HCT116 (cell line): ENCODE data around the gene TMEM119. TPM values are rescaled to one million over a fixed set of nuclear protein-coding genes. Genes with fewer than 3 reads are reported as not detected.

Source experiments
- ATAC-seq: fragments of 200-7000 bp; cut with Tn5 transposase; 2 replicates; pipeline ENCODE4 v1.9.1; 2020; ENCODE audit warnings: mild to moderate bottlenecking, moderate library complexity
- BruUV-seq: library from RNA; stranded (reverse); fragments of 400-500 nt; replicated peaks from 2 replicates; lab custom pipeline; 2021; lab: Mats Ljungman, UMichigan
- CTCF ChIA-PET: fragments of 300-600 bp; sonication (Branson Sonifier 250); formaldehyde crosslinking; loops from one replicate; lab custom pipeline; 2021; ENCODE audit warnings: antibody characterized with exemption; lab: Charles Lee
- POLR2A ChIA-PET: fragments of 300-600, 350-600 bp; sonication (Branson Sonifier 250); formaldehyde crosslinking; loops from one replicate; lab custom pipeline; 2021; ENCODE audit warnings: antibody characterized with exemption; lab: Charles Lee
- RAD21 ChIA-PET, 2 experiments: fragments of 300-600 bp; sonication (Branson Sonifier 250); formaldehyde crosslinking; loops; one replicate each; lab custom pipeline; 2023; ENCODE audit warnings: low total read pairs in 2 of 2; ENCODE audit not compliant: uncharacterized antibody in 2 of 2, unreplicated experiment in 2 of 2, low non-redundant PET in 1 of 2; lab: Charles Lee
- DNase-seq: peaks from one replicate; pipeline ENCODE4 v3.0.0-alpha.2; 2010; ENCODE audit warnings: low read depth, low spot score
- H2AFZ ChIP-seq: fragments of 200-600 bp; shearing (Covaris generic), sonication (generic); 2 replicates; pipeline ENCODE4 v1.6.1; 2017; ENCODE audit warnings: low read depth, mixed run types, mixed read lengths, antibody characterized with exemption, low read length; ENCODE audit not compliant: poor library complexity, severe bottlenecking
- H3K27ac ChIP-seq: 2 replicates; pipeline ENCODE4 v1.5.1; 2012; ENCODE audit warnings: low read depth, low read length
- H3K27me3 ChIP-seq: fragments of 200-600 bp; sonication (generic); 2 replicates; pipeline ENCODE4 v1.6.1; 2016; ENCODE audit warnings: mixed run types, low read length, mixed read lengths; ENCODE audit not compliant: insufficient read depth
- H3K36me3 ChIP-seq, 2 experiments: fragments of 200-500 bp in 1 of 2; fragments of 200-600 bp in 1 of 2; sonication (Bioruptor generic) in 1 of 2; sonication (generic) in 1 of 2; 2 replicates each; pipeline versions ENCODE4 v1.5.1 to v1.6.1; 2014 to 2016; ENCODE audit warnings: low read length in 2 of 2, inconsistent platforms in 1 of 2, mixed read lengths in 1 of 2, mixed run types in 1 of 2; ENCODE audit not compliant: insufficient read depth in 2 of 2, control insufficient read depth in 1 of 2
- H3K4me1 ChIP-seq, 2 experiments: fragments of 200-600 bp in 1 of 2; sonication (generic) in 1 of 2; 2 replicates each; pipeline versions ENCODE4 v1.5.1 to v1.6.1; 2012 to 2017; ENCODE audit warnings: low read length in 2 of 2, inconsistent platforms in 1 of 2, mild to moderate bottlenecking in 1 of 2, mixed read lengths in 1 of 2, mixed run types in 1 of 2, moderate library complexity in 1 of 2; ENCODE audit not compliant: insufficient read depth in 2 of 2, control insufficient read depth in 1 of 2
- H3K4me2 ChIP-seq: fragments of 200-600 bp; sonication (generic); 2 replicates; pipeline ENCODE4 v1.6.1; 2017; ENCODE audit warnings: mixed run types, low read length, mixed read lengths
- H3K4me3 ChIP-seq, 2 experiments: fragments of 200-600 bp in 1 of 2; sonication (generic) in 1 of 2; replicated peaks in 1 of 2; 2 replicates each; pipeline ENCODE4 v1.5.1; 2011 to 2016; ENCODE audit warnings: low read length in 2 of 2, control low read depth in 1 of 2, low read depth in 1 of 2, mild to moderate bottlenecking in 1 of 2, mixed read lengths in 1 of 2, mixed run types in 1 of 2
- H3K79me2 ChIP-seq: fragments of 200-600 bp; sonication (generic); 2 replicates; pipeline ENCODE4 v1.6.1; 2017; ENCODE audit warnings: mild to moderate bottlenecking, mixed run types, low read length, moderate library complexity, mixed read lengths; ENCODE audit not compliant: insufficient read depth
- H3K9ac ChIP-seq: fragments of 200-600 bp; sonication (generic); 2 replicates; pipeline ENCODE4 v1.6.1; 2016; ENCODE audit warnings: low read length, mixed read lengths
- H3K9me2 ChIP-seq: fragments of 200-600 bp; sonication (generic), shearing (Covaris generic); 2 replicates; pipeline ENCODE4 v1.6.1; 2017; ENCODE audit warnings: mixed run types, mild to moderate bottlenecking, moderate library complexity; ENCODE audit not compliant: insufficient read depth
- H3K9me3 ChIP-seq, 2 experiments: fragments of 200-500 bp in 1 of 2; fragments of 200-600 bp in 1 of 2; sonication (Bioruptor generic) in 1 of 2; sonication (generic) in 1 of 2; 2 replicates each; pipeline ENCODE4 v1.6.1; 2014 to 2017; ENCODE audit warnings: low read length in 2 of 2, mixed read lengths in 2 of 2, inconsistent platforms in 1 of 2, low read depth in 1 of 2, mild to moderate bottlenecking in 1 of 2, mixed run types in 1 of 2, moderate library complexity in 1 of 2; ENCODE audit not compliant: control insufficient read depth in 1 of 2, insufficient read depth in 1 of 2
- H4K20me1 ChIP-seq: fragments of 200-600 bp; sonication (generic), shearing (Covaris generic); 2 replicates; pipeline ENCODE4 v1.6.1; 2017; ENCODE audit warnings: mixed run types, mild to moderate bottlenecking, moderate library complexity; ENCODE audit not compliant: insufficient read depth
- CBX3 ChIP-seq: IDR thresholded peaks from 2 replicates; pipeline ENCODE4 v1.6.1; 2012; ENCODE audit warnings: low read depth
- CEBPB ChIP-seq: IDR thresholded peaks from 2 replicates; pipeline ENCODE4 v1.6.1; 2012; ENCODE audit warnings: low read depth
- EGR1 ChIP-seq: IDR thresholded peaks from 2 replicates; pipeline ENCODE4 v1.6.1; 2012; ENCODE audit warnings: low read depth
- RAD21 ChIP-seq: IDR thresholded peaks from 2 replicates; pipeline ENCODE4 v1.6.1; 2012; ENCODE audit warnings: low read depth, mild to moderate bottlenecking
- SP1 ChIP-seq: IDR thresholded peaks from 2 replicates; pipeline ENCODE4 v1.6.1; 2012; ENCODE audit warnings: low read depth
- intact Hi-C: fragments of 100-400 bp; cut with micrococcal nuclease; formaldehyde crosslinking; loops from 2 replicates; pipeline ENCODE4 v1.10.0; 2022
- total RNA-seq: library from RNA; stranded (reverse); gene quantifications from one replicate; pipeline ENCODE4 v1.2.1, GENCODE V29; 2021; ENCODE audit not compliant: unreplicated experiment
- TF ChIP-seq, protein P1 (sequence below): IDR thresholded peaks from 2 replicates; pipeline ENCODE4 v1.6.1; 2012; ENCODE audit warnings: low read depth

The TMEM119 gene
- total RNA-seq, 1 experiment from 2014 or later = not detected

GRCh38 chr12:108573317-108573716 is 24.6 kb downstream of the TMEM119 start:
- no TSS peak for BruUV-seq
- Histone ChIP-seq H3K27me3 (no peaks in the 10 kb centered on the region), H3K9me3 (no peaks in the 10 kb centered on the region), H3K9ac (no peak overlapping the region), H3K4me1 (no peaks in the 10 kb centered on the region), H3K36me3 (peaks cover 2 to 5% of the 10 kb centered on the region in 2 experiments), H3K9me2 (no peaks in the 10 kb centered on the region), H3K4me2 (no peak overlapping the region), H4K20me1 (no peaks in the 10 kb centered on the region), H3K4me3 (no peak overlapping the region), H3K27ac (no peak overlapping the region), H2AFZ (no peak overlapping the region), H3K79me2 (no peaks in the 10 kb centered on the region)
- POLR2A ChIA-PET = interaction anchor here (1.3 kb wide), 1 partner anchor 11 kb away, joined by 13 read pairs; the partner anchor contains the start of gene ISCU
- TF ChIP-seq, protein P1, sequence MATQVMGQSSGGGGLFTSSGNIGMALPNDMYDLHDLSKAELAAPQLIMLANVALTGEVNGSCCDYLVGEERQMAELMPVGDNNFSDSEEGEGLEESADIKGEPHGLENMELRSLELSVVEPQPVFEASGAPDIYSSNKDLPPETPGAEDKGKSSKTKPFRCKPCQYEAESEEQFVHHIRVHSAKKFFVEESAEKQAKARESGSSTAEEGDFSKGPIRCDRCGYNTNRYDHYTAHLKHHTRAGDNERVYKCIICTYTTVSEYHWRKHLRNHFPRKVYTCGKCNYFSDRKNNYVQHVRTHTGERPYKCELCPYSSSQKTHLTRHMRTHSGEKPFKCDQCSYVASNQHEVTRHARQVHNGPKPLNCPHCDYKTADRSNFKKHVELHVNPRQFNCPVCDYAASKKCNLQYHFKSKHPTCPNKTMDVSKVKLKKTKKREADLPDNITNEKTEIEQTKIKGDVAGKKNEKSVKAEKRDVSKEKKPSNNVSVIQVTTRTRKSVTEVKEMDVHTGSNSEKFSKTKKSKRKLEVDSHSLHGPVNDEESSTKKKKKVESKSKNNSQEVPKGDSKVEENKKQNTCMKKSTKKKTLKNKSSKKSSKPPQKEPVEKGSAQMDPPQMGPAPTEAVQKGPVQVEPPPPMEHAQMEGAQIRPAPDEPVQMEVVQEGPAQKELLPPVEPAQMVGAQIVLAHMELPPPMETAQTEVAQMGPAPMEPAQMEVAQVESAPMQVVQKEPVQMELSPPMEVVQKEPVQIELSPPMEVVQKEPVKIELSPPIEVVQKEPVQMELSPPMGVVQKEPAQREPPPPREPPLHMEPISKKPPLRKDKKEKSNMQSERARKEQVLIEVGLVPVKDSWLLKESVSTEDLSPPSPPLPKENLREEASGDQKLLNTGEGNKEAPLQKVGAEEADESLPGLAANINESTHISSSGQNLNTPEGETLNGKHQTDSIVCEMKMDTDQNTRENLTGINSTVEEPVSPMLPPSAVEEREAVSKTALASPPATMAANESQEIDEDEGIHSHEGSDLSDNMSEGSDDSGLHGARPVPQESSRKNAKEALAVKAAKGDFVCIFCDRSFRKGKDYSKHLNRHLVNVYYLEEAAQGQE = no peak
- no peak for TF ChIP-seq CBX3
- TF ChIP-seq EGR1 = no peak
- TF ChIP-seq RAD21 = no peak
- no peak for TF ChIP-seq CEBPB
- no peak for TF ChIP-seq SP1
- RAD21 ChIA-PET = interaction anchor here in 1 of 2 experiments (0.7 kb wide), 1 partner anchor 259 kb away, joined by 3 read pairs; no protein-coding TSS in a partner anchor
- intact Hi-C loops = no loop called here
- CTCF ChIA-PET = interaction anchor here (1.6 kb wide), 1 partner anchor 45 kb away, joined by 4 read pairs; no protein-coding TSS in a partner anchor
- ATAC-seq = no peak
- no peak for DNase-seq
